HG02970 (cell line): ENCODE results near the gene ERFL.

ENCODE experiments used
- ATAC-seq: cut with Tn5 transposase; IDR thresholded peaks from one replicate; pipeline ENCODE4 v1.9.1; 2021; ENCODE audit warnings: mild to moderate bottlenecking, moderate library complexity, moderate number of reproducible peaks; ENCODE audit not compliant: unreplicated experiment, low FRiP score

ERFL gene

DNA sequence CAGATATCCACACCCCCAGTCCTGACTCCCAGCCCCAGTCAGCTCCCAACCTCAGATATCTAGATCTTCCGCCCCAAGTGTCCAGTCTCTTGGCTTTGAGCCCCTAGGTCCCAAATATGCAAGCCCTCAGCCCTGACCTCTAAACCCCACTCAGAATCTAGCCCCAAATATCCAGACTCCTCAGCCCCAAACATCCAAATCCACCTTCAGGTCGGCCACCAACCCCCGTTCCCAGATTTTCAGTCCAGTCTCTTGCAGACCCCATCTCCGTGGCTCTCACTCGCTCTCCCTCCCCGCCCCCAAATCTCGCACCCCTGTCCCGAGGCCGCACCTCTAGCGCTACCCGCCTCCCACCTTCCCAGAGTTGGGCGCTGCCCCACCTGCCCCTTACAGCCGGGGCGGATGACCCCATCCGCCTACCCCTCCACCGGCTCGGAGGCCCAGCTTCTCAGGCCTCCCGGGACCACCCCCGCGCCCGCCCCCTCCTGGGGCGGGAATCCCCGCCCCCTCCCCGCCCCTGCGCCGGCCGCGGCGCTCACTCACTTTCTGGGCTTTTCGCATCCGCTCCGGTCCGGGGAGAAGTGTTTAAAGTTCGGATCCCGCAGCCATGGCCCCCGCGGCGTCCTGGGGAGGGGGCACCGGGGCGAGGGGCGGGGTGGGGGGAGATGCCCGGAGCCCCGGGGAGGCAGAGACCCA is 604 bp downstream of the ERFL start:
- ATAC-seq: no peak

GRCh38 chr19:41926763-41927496 is 1.3 kb downstream of the ERFL start:
- no peak for ATAC-seq

DNA sequence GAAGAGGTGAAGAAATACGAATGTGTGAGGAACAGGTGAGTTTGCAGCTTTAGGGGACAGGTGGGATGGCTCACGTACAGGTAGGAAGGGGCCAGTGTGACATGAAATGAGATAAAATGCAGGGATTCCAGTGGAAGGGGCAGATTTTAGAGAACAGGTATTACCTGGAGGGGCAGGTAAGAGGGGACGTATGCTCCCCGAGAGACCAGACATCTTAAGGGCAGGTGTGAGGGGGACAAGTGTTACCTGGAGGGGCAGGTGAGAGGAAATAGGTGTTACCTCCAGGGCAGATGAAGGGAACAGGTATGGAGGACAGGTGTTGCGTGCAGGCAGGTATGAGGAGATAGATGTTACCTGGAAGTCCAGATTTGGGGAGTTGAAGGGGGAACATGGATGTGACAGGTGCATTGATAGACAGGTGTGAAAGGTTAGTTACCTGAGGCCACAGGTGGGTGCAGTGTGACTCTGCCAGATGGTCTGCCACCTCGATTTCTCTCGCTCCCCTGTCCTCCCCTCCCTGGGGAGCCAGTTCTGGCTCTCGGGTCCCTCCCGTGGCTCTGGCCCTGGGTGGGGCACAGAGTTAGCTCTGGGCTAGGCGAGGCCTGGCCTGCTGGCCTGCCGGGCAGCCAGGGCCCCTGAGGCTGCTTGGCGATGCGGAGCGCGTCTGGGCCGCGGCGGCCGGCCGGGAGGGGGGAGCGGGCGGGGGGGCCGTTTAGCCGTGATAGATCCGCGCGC is 2.1 kb downstream of the ERFL start:
- no peak for ATAC-seq

DNA sequence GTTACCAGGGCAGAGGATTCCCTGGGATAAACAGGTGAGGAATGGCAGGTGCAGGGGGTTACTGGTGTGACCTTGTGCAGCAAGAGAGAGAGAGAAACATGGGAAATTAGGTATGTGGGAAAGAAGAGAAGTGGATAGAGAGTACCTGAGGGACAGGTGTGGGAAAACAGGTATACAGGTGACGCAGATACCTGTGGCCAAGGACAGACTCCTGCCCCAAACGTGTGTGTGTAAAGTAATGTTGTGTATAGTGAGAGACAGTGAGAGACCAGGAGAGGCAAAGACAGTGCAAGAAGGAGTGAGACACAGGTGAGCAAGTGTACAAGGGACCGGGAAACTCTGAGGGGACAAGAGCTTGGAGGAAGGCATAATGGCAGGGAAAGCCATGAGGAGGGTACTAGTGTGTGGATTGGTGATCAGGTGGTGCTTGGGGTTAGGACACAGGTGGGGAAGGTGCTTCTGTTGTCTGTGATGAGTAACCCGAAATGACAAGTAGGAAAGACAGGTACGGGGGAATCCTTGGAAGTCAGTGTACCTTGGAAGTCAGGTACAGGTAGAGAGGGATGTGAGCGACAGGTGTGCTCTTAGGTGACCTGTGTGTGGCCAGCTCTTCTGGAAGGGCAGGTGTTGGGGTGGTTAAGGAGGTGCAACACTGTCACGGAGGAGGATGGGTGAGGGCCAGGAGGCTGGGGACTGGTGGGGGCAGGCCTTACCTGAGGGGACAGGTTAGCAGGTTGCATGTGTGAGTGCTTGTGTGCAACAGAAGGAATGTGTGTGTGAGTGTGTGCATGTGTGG is 2.8 kb downstream of the ERFL start:
- no peak for ATAC-seq

- ATAC-seq: no peak
Measured at GRCh38 chr19:41924151-41925145, 3.8 kb downstream of the ERFL start.

- ATAC-seq: no peak
Measured at GRCh38 chr19:41923045-41923788, 5.0 kb downstream of the ERFL start.

DNA sequence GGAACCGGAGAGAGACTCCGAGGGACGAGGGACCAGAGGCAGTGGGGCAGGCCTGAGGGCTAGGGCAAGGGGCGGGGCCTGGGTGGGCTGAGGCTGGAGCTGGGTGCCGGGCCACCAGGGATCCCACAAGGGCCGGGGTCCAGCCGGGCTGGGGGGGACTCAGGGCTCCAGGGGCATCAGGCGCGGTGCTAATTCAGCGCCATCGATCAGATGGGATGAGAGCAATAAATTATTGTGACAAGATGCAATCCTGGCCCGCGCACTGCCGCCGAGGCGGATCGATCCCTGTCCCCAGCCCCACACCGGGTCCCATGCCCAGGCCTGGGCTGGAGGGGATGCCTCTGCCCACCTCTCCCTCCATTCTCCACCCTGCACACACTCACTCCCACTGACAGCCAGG is 5.7 kb downstream of the ERFL start:
- ATAC-seq: no peak

DNA sequence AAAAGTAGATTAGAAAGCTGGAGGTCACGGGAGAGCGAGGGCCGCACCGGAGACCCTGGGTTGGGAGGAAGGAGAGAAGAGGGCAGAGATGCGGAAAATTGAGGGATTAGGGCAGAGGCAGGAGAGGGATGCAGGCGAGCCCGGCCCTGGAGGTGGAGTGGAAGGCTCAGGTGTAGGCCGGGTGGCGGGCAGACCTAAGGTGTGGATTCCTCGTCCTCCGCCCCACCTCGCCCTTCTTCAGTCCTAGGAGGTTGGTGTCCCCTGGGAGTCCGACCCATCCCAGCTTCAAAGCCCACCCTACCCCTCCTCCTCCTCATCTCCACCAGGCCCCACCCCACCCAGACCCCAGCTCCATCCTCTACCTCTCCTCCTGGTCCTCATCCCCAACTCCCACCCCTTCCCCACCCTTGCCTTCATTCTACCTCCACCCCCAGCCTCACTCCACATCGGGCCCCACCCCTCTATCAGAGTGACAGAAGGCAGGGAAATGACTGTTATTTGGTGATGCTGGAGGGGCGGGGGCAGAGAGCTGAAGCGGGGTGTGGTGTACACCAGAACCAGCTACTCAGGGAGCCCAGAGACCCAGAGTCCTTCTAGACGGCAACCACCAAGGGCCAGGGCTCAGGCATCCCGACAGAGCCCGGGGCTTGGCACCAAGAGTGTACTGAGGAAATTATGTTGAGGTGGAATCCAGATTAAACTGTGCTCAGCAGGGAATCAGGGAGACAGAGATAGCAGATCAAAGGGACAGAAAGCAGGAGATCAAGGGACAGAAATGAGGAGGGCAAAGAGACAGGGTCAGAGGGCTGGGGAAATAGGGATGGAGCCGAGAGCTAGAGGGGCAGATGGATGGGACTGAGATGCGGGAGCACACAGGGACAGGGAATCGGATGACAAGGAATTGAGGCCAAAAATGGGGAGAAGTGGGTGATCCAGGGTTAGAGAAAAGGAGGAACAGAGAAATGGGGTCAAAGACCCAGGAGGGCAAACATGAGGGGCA is 6.4 kb downstream of the ERFL start:
- no peak for ATAC-seq

GRCh38 chr19:41920882-41921576 is 7.2 kb downstream of the ERFL start:
- no peak for ATAC-seq

DNA sequence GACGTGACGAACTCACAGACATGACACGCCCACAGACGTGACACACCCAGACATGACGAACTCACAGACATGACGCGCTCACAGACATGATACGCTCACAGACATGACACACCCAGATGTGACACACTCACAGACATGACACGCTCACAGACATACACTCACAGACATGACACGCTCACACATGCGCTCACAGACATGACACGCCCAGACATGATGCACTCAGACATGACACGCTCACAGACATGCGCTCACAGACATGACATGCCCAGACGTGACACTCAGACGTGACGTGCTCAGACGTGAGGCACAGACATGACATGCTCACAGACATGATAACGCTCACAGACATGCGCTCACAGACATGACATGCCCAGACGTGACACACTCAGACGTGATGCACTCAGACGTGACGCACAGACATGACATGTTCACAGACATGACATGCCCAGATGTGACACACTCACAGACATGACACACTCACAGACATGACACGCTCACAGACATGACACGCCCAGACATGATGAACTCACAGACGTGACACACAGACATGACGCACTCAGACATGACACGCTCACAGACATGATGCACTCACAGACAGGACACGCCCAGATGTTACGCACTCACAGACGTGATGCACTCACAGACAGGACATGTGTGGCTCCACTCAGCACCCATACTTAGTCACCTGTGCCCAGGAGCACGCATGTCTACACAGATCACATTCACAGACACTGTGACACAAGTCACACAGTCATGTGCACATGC is 8.1 kb downstream of the ERFL start:
- ATAC-seq: no peak

DNA sequence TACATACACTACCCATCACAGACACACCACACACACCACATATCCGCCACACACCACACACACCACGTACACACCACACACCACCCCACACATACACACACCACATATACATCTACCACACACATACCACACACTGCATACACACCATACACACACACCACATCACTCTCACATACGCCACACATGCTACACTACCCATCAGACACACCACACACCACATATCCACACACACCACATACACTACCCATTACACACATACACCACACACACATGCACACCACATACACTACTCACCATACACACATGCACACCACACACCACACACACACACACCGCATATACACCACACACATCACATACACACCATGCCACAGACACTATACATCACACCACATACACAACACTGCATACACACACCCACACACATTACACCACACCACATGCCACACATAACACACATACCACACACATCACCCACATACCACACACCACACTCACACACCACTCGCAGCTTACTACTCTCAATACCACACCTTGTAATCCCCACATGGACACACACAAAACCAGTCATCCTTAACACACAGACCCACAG is 9.5 kb downstream of the ERFL start:
- ATAC-seq: no peak

- no peak for ATAC-seq
Measured at GRCh38 chr19:41918095-41918494, 10.2 kb downstream of the ERFL start.

- no peak for ATAC-seq
Measured at GRCh38 chr19:41917676-41918075, 10.6 kb downstream of the ERFL start.

GRCh38 chr19:41915776-41916414 is 12.4 kb downstream of the ERFL start:
- no peak for ATAC-seq

DNA sequence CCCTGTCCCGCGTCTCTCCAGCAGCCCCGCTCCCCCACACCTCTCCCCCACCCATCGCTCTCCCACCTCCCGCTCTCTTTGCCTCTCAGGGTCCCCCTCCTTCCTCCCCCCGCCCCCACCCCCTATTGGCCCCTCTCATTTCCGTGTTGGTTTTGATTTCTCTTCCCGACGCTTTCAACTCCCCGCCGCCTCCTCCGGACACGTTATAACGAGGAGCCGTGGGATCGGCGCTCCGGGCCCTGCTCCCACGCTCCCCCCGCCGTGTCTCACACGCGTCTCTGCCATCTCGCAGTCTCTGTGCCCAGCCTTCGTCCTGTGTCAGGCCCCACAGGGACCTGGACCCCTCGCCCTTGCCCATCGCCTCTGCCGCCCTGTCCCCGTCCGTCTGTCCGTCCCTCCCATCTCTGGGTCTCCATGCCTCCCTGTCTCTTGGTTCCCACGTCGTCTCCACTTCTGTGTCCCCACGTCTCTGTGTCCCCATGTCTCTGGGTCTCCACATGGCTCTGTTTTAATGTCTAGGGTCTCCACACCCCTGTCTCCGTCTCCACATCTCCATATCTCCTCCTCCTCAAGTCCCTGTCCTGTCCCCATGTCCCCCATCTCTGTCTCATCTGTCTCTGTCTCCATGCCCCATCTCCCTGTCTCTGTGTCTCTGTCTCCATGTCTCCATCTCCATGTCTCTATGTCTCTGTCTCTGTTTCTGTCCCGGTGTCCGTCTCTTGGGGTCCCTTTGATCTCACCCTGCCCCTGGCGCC is 13.1 kb downstream of the ERFL start:
- ATAC-seq: no peak
